Pancreas (tissue), 10 donors: Measurements from ENCODE around the gene TEX28. TPM values are rescaled to one million over a fixed set of nuclear protein-coding genes. Genes with fewer than 3 reads are reported as not detected.

ENCODE experiments used
- ATAC-seq, 4 donors: fragments of 200-7000 bp; cut with Tn5 transposase; one replicate each; pipeline versions ENCODE4 v1.8.0 to v1.9.1; 2020; ENCODE audit warnings: mild to moderate bottlenecking in 4 of 4, moderate library complexity in 4 of 4
- DNase-seq, 6 donors: peaks; one replicate each; pipeline ENCODE4 v3.0.0-alpha.2; 2020
- FAIRE-seq: peaks from 2 replicates; lab custom pipeline; 2012; peaks lifted over from hg19 to GRCh38; lab: Jason Lieb, UNC
- H3K27ac ChIP-seq, 4 donors: fragments of 200-600 bp; sonication (generic); 1 replicate in 3 of 4; 2 replicates in 1 of 4; pipeline versions ENCODE4 v1.5.0 to v1.8.0; 2020
- H3K27me3 ChIP-seq, 4 donors: fragments of 200-600 bp; one replicate each; pipeline ENCODE4 v1.8.0; 2021
- H3K36me3 ChIP-seq, 3 donors: fragments of 200-600 bp; sonication (generic) in 1 of 3; one replicate each; pipeline versions ENCODE4 v1.5.0 to v1.8.0; 2020 to 2021
- H3K4me1 ChIP-seq, 3 donors: fragments of 200-600 bp; one replicate each; pipeline ENCODE4 v1.8.0; 2021
- H3K4me3 ChIP-seq, 4 donors: fragments of 200-600 bp; sonication (generic) in 2 of 4; one replicate each; pipeline versions ENCODE4 v1.5.0 to v1.8.0; 2020 to 2021
- H3K9me3 ChIP-seq, 4 donors: fragments of 200-600 bp; one replicate each; pipeline ENCODE4 v1.8.0; 2021
- WGBS, 2 donors: extraction: QIAGEN DNeasy Blood & Tissue Kit; methylation state at CpG; one replicate each; pipeline ENCODE4 v1.1.7; 2013; 5-methylcytosine and 5-hydroxymethylcytosine counted together
- intact Hi-C, 3 donors: fragments of 100-400 bp; cut with DNase I; formaldehyde crosslinking; loops; one replicate each; pipeline versions ENCODE4 v1.11.1 to v1.14.2; 2022
- polyA plus RNA-seq, 2 donors: library from polyadenylated mRNA; stranded (reverse); fragments of 200-250 nt; gene quantifications; one replicate each; pipeline ENCODE4 v1.2.3, GENCODE V29; 2013
- total RNA-seq, 6 donors: library from RNA; stranded (reverse); fragmentation: NEBNext Ultra II Directional in 4 of 6; extraction: Animal tissue kit (Norgen Biotek cat#: 25700) in 4 of 6; gene quantifications; one replicate each; pipeline versions ENCODE4 v1.2.1 to v1.2.4, GENCODE V29; 2021 to 2023
- TF ChIP-seq, protein P1 (sequence below), 4 donors: fragments of 200-600 bp; sonication (generic) in 3 of 4; IDR thresholded peaks; one replicate each; pipeline versions ENCODE4 v1.5.0 to v1.8.0; 2021; ENCODE audit warnings: antibody characterized with exemption in 4 of 4
- donor health status: healthy with polysubstance abuse.
- donor health status: DM: no; HTN: no; CAD: no; lungs with moderate emphysema.
- donor health status: DM: no; HTN: no; CAD: no.
- donor health status: control.
- donor health status: control.
- donor health status: Bipolar disorder and iron deficiency.
- donor health status: DM: yes; HTN: yes; CAD: no.
- donor health status: DM: no; HTN: no; CAD: no.
- donor health status: DM: no; HTN: no; CAD: no.
- donor health status: DM: yes; HTN: yes; CAD: no.

TEX28 gene
- total and polyA plus RNA-seq, 8 donors: not detected

DNA sequence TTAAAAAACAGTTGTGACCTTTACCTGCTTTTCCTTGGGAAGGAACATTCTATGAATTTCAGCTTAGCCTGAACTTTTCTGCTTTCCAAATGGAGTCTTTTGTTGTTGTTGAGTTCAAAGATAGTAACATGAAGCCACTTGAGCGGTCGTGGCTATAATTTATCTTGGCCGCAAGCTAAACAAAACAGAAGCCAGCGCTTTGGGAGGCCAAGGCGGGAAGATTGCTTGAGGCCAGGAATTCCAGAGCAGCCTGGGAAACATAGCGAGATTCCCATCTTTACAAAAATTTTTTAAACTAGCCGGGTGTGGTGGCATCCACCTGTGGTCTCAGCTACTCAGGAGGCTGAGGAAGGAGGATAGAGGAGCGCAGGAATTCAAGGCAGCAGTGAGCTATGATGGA, 30.6 kb upstream of the TEX28 start:
- intact Hi-C loops: no loop called here
- no peaks in the 10 kb centered on the region for H3K36me3 ChIP-seq
- ATAC-seq (no peak), DNase-seq (no peak), FAIRE-seq (no peak)
- WGBS, 2 donors: 52 to 65% methylated on average over 8 of the region's 8 CpGs
- no peaks in the 10 kb centered on the region for H3K4me1 ChIP-seq
- H3K27ac ChIP-seq: no peak overlapping the region
- TF ChIP-seq, protein P1, sequence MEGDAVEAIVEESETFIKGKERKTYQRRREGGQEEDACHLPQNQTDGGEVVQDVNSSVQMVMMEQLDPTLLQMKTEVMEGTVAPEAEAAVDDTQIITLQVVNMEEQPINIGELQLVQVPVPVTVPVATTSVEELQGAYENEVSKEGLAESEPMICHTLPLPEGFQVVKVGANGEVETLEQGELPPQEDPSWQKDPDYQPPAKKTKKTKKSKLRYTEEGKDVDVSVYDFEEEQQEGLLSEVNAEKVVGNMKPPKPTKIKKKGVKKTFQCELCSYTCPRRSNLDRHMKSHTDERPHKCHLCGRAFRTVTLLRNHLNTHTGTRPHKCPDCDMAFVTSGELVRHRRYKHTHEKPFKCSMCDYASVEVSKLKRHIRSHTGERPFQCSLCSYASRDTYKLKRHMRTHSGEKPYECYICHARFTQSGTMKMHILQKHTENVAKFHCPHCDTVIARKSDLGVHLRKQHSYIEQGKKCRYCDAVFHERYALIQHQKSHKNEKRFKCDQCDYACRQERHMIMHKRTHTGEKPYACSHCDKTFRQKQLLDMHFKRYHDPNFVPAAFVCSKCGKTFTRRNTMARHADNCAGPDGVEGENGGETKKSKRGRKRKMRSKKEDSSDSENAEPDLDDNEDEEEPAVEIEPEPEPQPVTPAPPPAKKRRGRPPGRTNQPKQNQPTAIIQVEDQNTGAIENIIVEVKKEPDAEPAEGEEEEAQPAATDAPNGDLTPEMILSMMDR (IDR thresholded peaks at IDR 0.05): no peak
- no peaks in the 10 kb centered on the region for H3K9me3 ChIP-seq
- no peak overlapping the region for H3K4me3 ChIP-seq
- H3K27me3 ChIP-seq: peaks cover 0 to 6% (median 1%) of the 10 kb centered on the region in 4 donors

DNA sequence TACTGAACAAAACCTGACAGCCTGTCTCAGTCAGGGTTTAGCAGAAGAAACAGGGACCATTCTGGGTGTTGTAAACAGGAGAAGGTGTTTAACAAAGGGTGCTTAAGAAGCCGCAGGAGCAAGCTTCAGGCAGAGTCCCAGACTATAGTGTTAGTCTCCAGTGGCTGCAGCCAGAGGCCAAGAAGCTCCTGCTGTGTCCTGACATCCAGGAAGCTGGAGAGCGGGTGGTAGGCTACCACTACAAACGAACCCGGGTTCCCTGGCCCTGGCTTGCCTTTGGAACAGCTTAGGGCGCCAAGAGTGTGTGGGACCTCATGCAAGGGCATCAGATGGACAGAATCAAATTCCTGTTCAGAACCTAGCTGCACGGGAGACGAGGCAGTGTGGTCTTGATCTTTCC, 28.6 kb upstream of the TEX28 start:
- no peaks in the 10 kb centered on the region for H3K4me1 ChIP-seq
- H3K36me3 ChIP-seq: no peaks in the 10 kb centered on the region
- no peak overlapping the region for H3K4me3 ChIP-seq
- H3K27ac ChIP-seq: no peak overlapping the region
- intact Hi-C loops: no loop called here
- FAIRE-seq (no peak), DNase-seq (no peak), ATAC-seq (no peak)
- no peaks in the 10 kb centered on the region for H3K9me3 ChIP-seq
- WGBS, 2 donors: 41 to 46% methylated on average over 7 of the region's 7 CpGs
- TF ChIP-seq, protein P1 (IDR thresholded peaks at IDR 0.05): no peak
- H3K27me3 ChIP-seq: peaks cover 0 to 6% (median 1%) of the 10 kb centered on the region in 4 donors

DNA sequence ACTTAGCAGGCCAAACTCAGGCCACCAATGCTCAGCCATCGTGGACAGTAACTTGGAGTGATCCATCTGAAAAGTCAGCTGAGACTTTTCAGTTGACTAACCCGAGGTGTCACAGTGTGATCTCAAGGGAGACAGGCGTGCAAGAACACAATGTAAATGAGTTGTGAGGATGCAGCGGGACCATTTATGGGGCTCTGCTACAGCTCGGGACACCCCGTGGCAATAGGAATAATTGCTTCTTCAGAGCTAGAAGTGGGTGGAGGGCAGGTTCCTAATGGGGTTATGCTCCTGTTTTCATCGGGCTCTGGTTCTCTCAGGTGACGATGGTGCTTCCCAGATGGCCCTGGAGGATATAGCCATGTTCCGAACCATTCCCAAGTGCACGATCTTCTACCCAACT, 28.0 kb upstream of the TEX28 start:
- intact Hi-C loops: no loop called here
- 64 to 69% methylated on average over 10 of the region's 10 CpGs for WGBS, 2 donors
- TF ChIP-seq, protein P1 (IDR thresholded peaks at IDR 0.05): no peak
- Histone ChIP-seq H3K27me3 (peaks cover 0 to 6% (median 1%) of the 10 kb centered on the region in 4 donors), H3K4me1 (no peaks in the 10 kb centered on the region), H3K4me3 (no peak overlapping the region), H3K9me3 (no peaks in the 10 kb centered on the region), H3K36me3 (no peaks in the 10 kb centered on the region), H3K27ac (no peak overlapping the region)
- FAIRE-seq (no peak), DNase-seq (no peak), ATAC-seq (no peak)

DNA sequence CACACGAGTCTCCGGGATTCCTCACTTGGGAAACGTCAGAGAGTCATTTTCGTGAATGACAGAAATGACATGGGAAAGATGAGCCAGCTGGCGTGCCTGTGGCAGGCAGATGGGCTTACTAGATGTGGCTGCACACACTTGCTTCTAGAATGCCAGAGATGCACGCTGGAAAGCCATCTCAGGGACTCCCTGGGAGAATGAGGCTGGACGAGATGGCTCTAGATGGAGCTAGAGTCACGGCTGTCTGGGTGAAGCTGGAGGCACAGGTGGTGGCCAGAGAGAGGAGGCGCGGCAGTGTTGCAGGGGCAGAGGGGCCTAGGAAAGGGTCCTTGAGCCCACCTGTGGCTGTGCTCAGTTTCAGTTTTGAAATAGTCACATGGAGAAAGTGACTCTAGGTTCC, 26.7 kb upstream of the TEX28 start:
- FAIRE-seq: no peak
- TF ChIP-seq, protein P1 (IDR thresholded peaks at IDR 0.05): no peak
- ATAC-seq: peak in 2 of 4 donors; percentile 36 to 57
- DNase-seq: no peak
- no peaks in the 10 kb centered on the region for H3K9me3 ChIP-seq
- no peaks in the 10 kb centered on the region for H3K36me3 ChIP-seq
- H3K27ac ChIP-seq: no peak overlapping the region
- 31 to 59% methylated on average over 10 of the region's 10 CpGs for WGBS, 2 donors
- no peak overlapping the region for H3K4me3 ChIP-seq
- H3K4me1 ChIP-seq: no peaks in the 10 kb centered on the region
- peaks cover 0 to 13% (median 0%) of the 10 kb centered on the region in 4 donors for H3K27me3 ChIP-seq
- intact Hi-C loops: no loop called here

DNA sequence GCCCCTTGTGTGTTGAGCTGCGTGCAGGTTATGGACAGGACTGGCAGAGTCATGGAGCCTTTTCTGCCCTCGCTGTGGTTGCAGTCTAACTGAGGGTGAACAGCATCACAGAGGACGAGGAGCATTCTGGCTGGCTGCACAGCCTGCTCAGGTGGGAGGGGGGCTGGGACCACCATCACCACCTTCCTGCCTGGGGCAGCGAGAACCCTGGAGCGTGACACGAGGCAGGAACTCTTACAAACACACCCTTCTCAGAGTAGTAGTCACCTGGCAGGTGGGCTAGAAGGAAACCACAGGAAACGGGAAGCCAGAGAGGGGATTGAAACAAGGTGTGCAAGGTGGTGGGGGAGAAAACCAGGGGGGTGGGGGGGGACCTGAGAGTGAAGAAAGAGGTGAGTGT, 26.2 kb upstream of the TEX28 start:
- WGBS, 2 donors: 64 to 66% methylated on average over 7 of the region's 7 CpGs
- ATAC-seq (no peak), DNase-seq (no peak), FAIRE-seq (no peak)
- intact Hi-C loops: no loop called here
- H3K27me3 ChIP-seq: peaks cover 0 to 13% (median 0%) of the 10 kb centered on the region in 4 donors
- H3K4me1 ChIP-seq: no peaks in the 10 kb centered on the region
- TF ChIP-seq, protein P1 (IDR thresholded peaks at IDR 0.05): no peak
- H3K27ac ChIP-seq: no peak overlapping the region
- no peaks in the 10 kb centered on the region for H3K36me3 ChIP-seq
- no peaks in the 10 kb centered on the region for H3K9me3 ChIP-seq
- H3K4me3 ChIP-seq: no peak overlapping the region
